ENCODE data around the gene PPP1R36. TPM values are rescaled to one million over a fixed set of nuclear protein-coding genes. Genes with fewer than 3 reads are reported as not detected.

PPP1R36 gene
- total RNA-seq, 4 donors from 2014 or later: 0.34 to 0.83 (median 0.71) TPM; not detected in 1

GRCh38 chr14:64531567-64531966 lies 18.2 kb upstream of the PPP1R36 start:
- Histone ChIP-seq H3K4me1 (no peaks in the 10 kb centered on the region), H3K9me3 (no peaks in the 10 kb centered on the region), H3K27me3 (no peaks in the 10 kb centered on the region), H3K27ac (replicated peaks in 1 of 4) (no peak overlapping the region), H3K36me3 (peaks cover 0 to 6% (median 0%) of the 10 kb centered on the region in 4 donors), H3K4me3 (no peak overlapping the region)
- intact Hi-C loops (cut with DNase I): loop anchor here (10.0 kb wide), 1 partner anchor 233 kb away; no protein-coding TSS in a partner anchor
- WGBS: 51% methylated on average over 2 of the region's 2 CpGs
- TF ChIP-seq POLR2AphosphoS5 (IDR thresholded peaks at IDR 0.05): no peak
- TF ChIP-seq CTCF (IDR thresholded peaks at IDR 0.05): no peak
- TF ChIP-seq EP300 (IDR thresholded peaks at IDR 0.05): no peak
- TF ChIP-seq POLR2A (IDR thresholded peaks at IDR 0.05; ENCODE audit: low read depth): no peak
- DNase-seq (ENCODE audit: extremely low spot score): no peak

- TF ChIP-seq EP300 (IDR thresholded peaks at IDR 0.05): no peak
- TF ChIP-seq POLR2AphosphoS5 (IDR thresholded peaks at IDR 0.05): no peak
- no peak for TF ChIP-seq CTCF (IDR thresholded peaks at IDR 0.05)
- TF ChIP-seq POLR2A (IDR thresholded peaks at IDR 0.05; ENCODE audit: low read depth): no peak
- H3K4me3 ChIP-seq: no peak overlapping the region
- no peak overlapping the region for H3K27ac ChIP-seq (replicated peaks in 1 of 4)
- intact Hi-C loops (cut with DNase I): loop anchor here (10.0 kb wide), 1 partner anchor 228 kb away; no protein-coding TSS in a partner anchor
- 87% methylated on average over 4 of the region's 4 CpGs for WGBS
- peaks cover 0 to 7% (median 0%) of the 10 kb centered on the region in 4 donors for H3K9me3 ChIP-seq
- peaks cover 11 to 21% (median 17%) of the 10 kb centered on the region in 4 donors for H3K4me1 ChIP-seq
- DNase-seq (ENCODE audit: extremely low spot score): no peak
- no peaks in the 10 kb centered on the region for H3K36me3 ChIP-seq
- H3K27me3 ChIP-seq: peaks cover 0 to 7% (median 0%) of the 10 kb centered on the region in 4 donors
Observed at GRCh38 chr14:64536488-64537245, 13.1 kb upstream of the PPP1R36 start.

GRCh38 chr14:64540208-64541202 lies 9.3 kb upstream of the PPP1R36 start, which contains the start of gene HSPA2:
Gene HSPA2 (plus strand): TSS chr14:64540741. CDS start chr14:64540850, 109 bp downstream.
- H3K4me3 ChIP-seq: peak within 1 kb of the TSS; percentile 68 to 70 (median 68)
- WGBS: 10% methylated on average over 44 of the region's 79 CpGs
- peaks cover 18 to 31% (median 23%) of the 10 kb centered on the region in 4 donors for H3K4me1 ChIP-seq
- peaks cover 0 to 7% (median 0%) of the 10 kb centered on the region in 4 donors for H3K27me3 ChIP-seq
- H3K9me3 ChIP-seq: peaks cover 0 to 7% (median 0%) of the 10 kb centered on the region in 4 donors
- peak; percentile 99 for DNase-seq (ENCODE audit: extremely low spot score)
- H3K27ac ChIP-seq (replicated peaks in 1 of 4): peak within 1 kb of the TSS; percentile 91 to 95 (median 93)
- intact Hi-C loops (cut with DNase I): no loop called here
- TF ChIP-seq POLR2AphosphoS5 (IDR thresholded peaks at IDR 0.05) (peak; percentile 90 to 99), EP300 (IDR thresholded peaks at IDR 0.05) (no peak), CTCF (IDR thresholded peaks at IDR 0.05) (peak; percentile 86 to 94 (median 86)), POLR2A (IDR thresholded peaks at IDR 0.05; ENCODE audit: low read depth) (peak; percentile 90)
- H3K36me3 ChIP-seq: no peaks in the 10 kb centered on the region

GRCh38 chr14:64541261-64541971 lies 8.3 kb upstream of the PPP1R36 start:
- Histone ChIP-seq H3K27ac (replicated peaks in 1 of 4) (peak overlapping the region; percentile 79 to 95 (median 86)), H3K36me3 (no peaks in the 10 kb centered on the region), H3K4me1 (peaks cover 19 to 36% (median 23%) of the 10 kb centered on the region in 4 donors), H3K27me3 (peaks cover 0 to 7% (median 0%) of the 10 kb centered on the region in 4 donors), H3K9me3 (peaks cover 0 to 7% (median 0%) of the 10 kb centered on the region in 4 donors), H3K4me3 (peak overlapping the region; percentile 68 to 70 (median 68))
- no peak for TF ChIP-seq EP300 (IDR thresholded peaks at IDR 0.05)
- peak; percentile 38 to 74 for TF ChIP-seq POLR2AphosphoS5 (IDR thresholded peaks at IDR 0.05)
- 2% methylated on average over 7 of the region's 73 CpGs for WGBS
- intact Hi-C loops (cut with DNase I): no loop called here
- no peak for DNase-seq (ENCODE audit: extremely low spot score)

Data from esophagus muscularis mucosa (tissue), 4 donors.